A549 (cell line): ENCODE data around the gene AGAP3. TPM values are rescaled to one million over a fixed set of nuclear protein-coding genes. Genes with fewer than 3 reads are reported as not detected.

Experiments
- ATAC-seq, 2 experiments: fragments of 200-7000 bp in 1 of 2; fragments of >200 bp in 1 of 2; cut with Nextera tagmentation in 1 of 2; cut with Tn5 transposase in 1 of 2; 3 replicates each; pipeline versions ENCODE4 v1.8.0 to v1.9.1; 2018 to 2020; ENCODE audit warnings: mild to moderate bottlenecking in 1 of 2, moderate library complexity in 1 of 2
- CTCF ChIA-PET: fragments of 300-600 bp; sonication (Branson Sonifier 250); formaldehyde crosslinking; extraction: SDS; loops from one replicate; lab custom pipeline; 2021; ENCODE audit warnings: antibody characterized with exemption, inconsistent platforms; lab: Yijun Ruan, JAX
- POLR2A ChIA-PET: fragments of 350-600 bp; formaldehyde crosslinking; extraction: SDS; loops from one replicate; lab custom pipeline; 2021; ENCODE audit warnings: antibody characterized with exemption, inconsistent platforms; lab: Yijun Ruan, JAX
- DNase-seq, 2 experiments: peaks; one replicate each; pipeline versions ENCODE4 v3.0.0 to v3.0.0-alpha.2; 2011 to 2016; ENCODE audit warnings: low read depth in 1 of 2, low spot score in 1 of 2
- FAIRE-seq: peaks from 2 replicates; lab custom pipeline; 2011; peaks lifted over from hg19 to GRCh38; lab: Jason Lieb, UNC
- H3K27ac ChIP-seq, 2 experiments: fragments of >200 bp; sonication (Bioruptor Twin); formaldehyde crosslinking; 3 replicates each; pipeline ENCODE4 v1.5.1; 2016 to 2017
- H3K4me1 ChIP-seq: fragments of >200 bp; sonication (Bioruptor Twin); formaldehyde crosslinking; 3 replicates; pipeline ENCODE4 v1.6.1; 2016
- H3K4me2 ChIP-seq: fragments of >200 bp; sonication (Bioruptor Twin); formaldehyde crosslinking; 3 replicates; pipeline ENCODE4 v1.6.1; 2016
- H3K4me3 ChIP-seq: fragments of >200 bp; sonication (Bioruptor Twin); formaldehyde crosslinking; 3 replicates; pipeline ENCODE4 v1.5.1; 2016
- H3K9me3 ChIP-seq: fragments of >200 bp; sonication (Bioruptor Twin); formaldehyde crosslinking; 3 replicates; pipeline ENCODE4 v1.6.1; 2016
- ATOH8 ChIP-seq: fragments of 250-450 bp; sonication (Bioruptor Pico); IDR thresholded peaks from 2 replicates; pipeline ENCODE4 v1.5.0; 2020; ENCODE audit warnings: low read depth, mild to moderate bottlenecking, moderate library complexity
- CBX2 ChIP-seq: fragments of 200-600 bp; sonication (generic); IDR thresholded peaks from 2 replicates; pipeline ENCODE4 v1.6.1; 2016; ENCODE audit warnings: low read depth, mild to moderate bottlenecking, borderline replicate concordance
- CTCF ChIP-seq: fragments of >200 bp; sonication (Bioruptor Twin); formaldehyde crosslinking; IDR thresholded peaks from 3 replicates; pipeline ENCODE4 v1.5.1; 2016
- EHMT2 ChIP-seq: fragments of 200-600 bp; sonication (generic); IDR thresholded peaks from 2 replicates; pipeline ENCODE4 v1.6.1; 2016; ENCODE audit warnings: antibody characterized with exemption, low read depth, mild to moderate bottlenecking, moderate library complexity
- EP300 ChIP-seq, 2 experiments: fragments of >200 bp; sonication (Bioruptor Twin); formaldehyde crosslinking; IDR thresholded peaks; 2 replicates in 1 of 2; 3 replicates in 1 of 2; pipeline ENCODE4 v1.6.1; 2016 to 2017
- FOSB ChIP-seq: fragments of 250-450 bp; sonication (Bioruptor Pico); IDR thresholded peaks from 2 replicates; pipeline ENCODE4 v1.5.0; 2020; ENCODE audit warnings: mild to moderate bottlenecking, moderate library complexity
- FOXS1 ChIP-seq: fragments of 250-450 bp; sonication (Bioruptor Pico); IDR thresholded peaks from 2 replicates; pipeline ENCODE4 v1.5.0; 2020; ENCODE audit warnings: mild to moderate bottlenecking, moderate library complexity
- HES2 ChIP-seq: fragments of >200 bp; sonication (Bioruptor Twin); formaldehyde crosslinking; IDR thresholded peaks from 2 replicates; pipeline ENCODE4 v1.6.1; 2016
- HOXB5 ChIP-seq: fragments of 250-450 bp; sonication (Bioruptor Pico); IDR thresholded peaks from 2 replicates; pipeline ENCODE4 v1.5.0; 2020; ENCODE audit warnings: mild to moderate bottlenecking, moderate library complexity
- JUN ChIP-seq, 2 experiments: fragments of >200 bp; sonication (Bioruptor Twin); formaldehyde crosslinking; IDR thresholded peaks; 2 replicates in 1 of 2; 3 replicates in 1 of 2; pipeline ENCODE4 v1.6.1; 2016 to 2017
- KDM1A ChIP-seq: fragments of 200-600 bp; sonication (generic); IDR thresholded peaks from 2 replicates; pipeline ENCODE4 v1.6.1; 2016; ENCODE audit warnings: low read depth, mild to moderate bottlenecking
- MAFK ChIP-seq: fragments of 450-650 bp; IDR thresholded peaks from 2 replicates; pipeline ENCODE4 v1.6.1; 2014; ENCODE audit not compliant: partially characterized antibody
- MAZ ChIP-seq: fragments of 150-350 bp; IDR thresholded peaks from 2 replicates; pipeline ENCODE4 v1.6.1; 2014; ENCODE audit warnings: antibody characterized with exemption, low read depth, low read length, borderline replicate concordance
- MYC ChIP-seq: IDR thresholded peaks from 2 replicates; pipeline ENCODE4 v1.6.1; 2012; ENCODE audit warnings: mild to moderate bottlenecking, inconsistent platforms, low read length, improper control_type of control experiment, borderline replicate concordance
- PHF8 ChIP-seq: fragments of 200-600 bp; sonication (generic); IDR thresholded peaks from 2 replicates; pipeline ENCODE4 v1.6.1; 2016; ENCODE audit warnings: low read depth, mild to moderate bottlenecking, antibody characterized with exemption, moderate library complexity, borderline replicate concordance
- POLR2AphosphoS2 ChIP-seq: conservative IDR thresholded peaks from 2 replicates; pipeline ENCODE4 v1.6.1; 2012; ENCODE audit warnings: low read length, improper control_type of control experiment, inconsistent platforms
- RFX5 ChIP-seq: fragments of 450-650 bp; IDR thresholded peaks from 2 replicates; pipeline ENCODE4 v1.7.1; 2014; ENCODE audit warnings: antibody characterized with exemption, mild to moderate bottlenecking, moderate library complexity
- SMC3 ChIP-seq: fragments of >200 bp; sonication (Bioruptor Twin); formaldehyde crosslinking; IDR thresholded peaks from 3 replicates; pipeline ENCODE4 v1.6.1; 2018; ENCODE audit warnings: inconsistent platforms
- ZNF302 ChIP-seq: fragments of 250-450 bp; sonication (Bioruptor Pico); IDR thresholded peaks from 2 replicates; pipeline ENCODE4 v1.9.0; 2021; ENCODE audit warnings: inconsistent platforms, mild to moderate bottlenecking, moderate library complexity
- WGBS: methylation state at CpG from one replicate; pipeline ENCODE4 v1.1.6; 2017; ENCODE audit errors: missing lambda C conversion rate; 5-methylcytosine and 5-hydroxymethylcytosine counted together
- polyA plus RNA-seq, 4 experiments: library from polyadenylated mRNA; depleted of rRNA in 3 of 4; stranded (reverse); fragments of >200 nt; fragmentation: RNase III in 1 of 4; extraction: RNeasy Plus Mini Kit Qiagen cat#74134 plus additional on column Dnase treatment in 1 of 4; gene quantifications; 2 replicates in 3 of 4; 3 replicates in 1 of 4; pipeline ENCODE4 v1.2.3, GENCODE V29; 2011 to 2017
- TF ChIP-seq, protein P1 (sequence below): IDR thresholded peaks from 2 replicates; pipeline ENCODE4 v1.6.1; 2012; ENCODE audit warnings: low read depth, borderline replicate concordance

The AGAP3 gene
- polyA plus RNA-seq, 2 of the 4 experiments (the other 2 are of a cell fraction): 33.8 to 45.9 TPM

DNA sequence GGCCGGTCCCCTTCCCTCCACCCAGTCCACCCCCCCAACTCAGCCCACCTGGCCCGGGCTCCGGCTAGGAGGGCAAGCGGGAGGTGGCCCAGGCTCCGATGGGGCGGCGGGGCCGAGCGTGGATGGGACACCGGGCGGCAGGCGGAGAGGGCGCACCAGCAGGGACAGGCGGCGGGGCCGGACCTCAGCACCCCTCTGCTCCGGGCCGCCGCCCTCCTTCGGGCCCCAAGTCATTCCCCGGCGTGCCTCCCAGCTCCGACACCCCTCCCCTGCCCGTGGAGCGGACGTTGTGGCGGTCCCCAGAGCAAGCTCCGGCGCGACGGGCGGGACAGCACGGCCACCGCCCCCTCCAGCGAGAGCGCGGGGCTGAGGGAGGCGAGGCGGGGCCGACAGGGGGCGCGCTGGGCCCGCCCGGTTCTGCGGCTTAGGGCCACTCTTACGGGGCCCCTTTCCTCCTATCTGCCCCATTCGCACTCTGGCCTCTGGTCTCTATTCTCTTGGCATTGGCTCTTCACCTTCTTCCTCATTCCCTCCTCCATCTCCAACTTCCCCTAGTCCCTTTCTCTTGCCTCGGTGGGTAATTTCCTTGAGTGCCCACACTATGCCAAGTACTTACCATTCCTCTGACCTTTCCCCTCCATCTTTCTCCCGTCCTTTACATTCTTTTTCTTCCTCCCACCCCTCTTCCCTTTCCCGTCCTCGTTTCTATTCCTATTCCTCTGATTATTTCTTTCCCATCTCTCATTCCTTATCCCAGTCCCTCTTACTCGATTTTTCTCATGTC lies 81.9 kb downstream of the AGAP3 start:
- no peak for FAIRE-seq
- ChIA-PET CTCF (interaction anchor here (0.6 to 7.3 kb wide), 35 partner anchors 9 to 150 kb away, joined by 3 to 63 read pairs (median 4); partner anchors contain the start of gene ABCF2), POLR2A (no interaction called here)
- H3K4me2 ChIP-seq: peak overlapping the region; percentile 96
- peak; percentile 47 to 74 for DNase-seq
- H3K27ac ChIP-seq: peak overlapping the region; percentile 33 to 68; a peak in 5 of 6 replicates
- no peaks in the 10 kb centered on the region for H3K4me1 ChIP-seq
- 2% methylated on average over 41 of the region's 52 CpGs for WGBS
- H3K4me3 ChIP-seq: peak overlapping the region; percentile 59
- TF ChIP-seq SMC3 (peak; percentile 26; the same call in 1 of the 3 replicates), MAZ (no peak), CTCF (peak; percentile 86)
- H3K9me3 ChIP-seq: no peaks in the 10 kb centered on the region
- ATAC-seq: peak; percentile 76 to 88

- FAIRE-seq: no peak
- Histone ChIP-seq H3K4me1 (no peaks in the 10 kb centered on the region), H3K4me3 (no peak overlapping the region), H3K27ac (no peak overlapping the region), H3K4me2 (peak overlapping the region; percentile 96; the same call in 1 of the 3 replicates), H3K9me3 (no peaks in the 10 kb centered on the region)
- no peak for ATAC-seq
- 54% methylated on average over 10 of the region's 10 CpGs for WGBS
- ChIA-PET POLR2A (no interaction called here), CTCF (interaction anchor here (0.6 to 7.3 kb wide), 19 partner anchors 10 to 151 kb away, joined by 3 to 63 read pairs (median 4); no protein-coding TSS in a partner anchor)
- TF ChIP-seq HOXB5 (CRISPR knock-in tag): no peak
- TF ChIP-seq KDM1A: no peak
- no peak for TF ChIP-seq EHMT2
- TF ChIP-seq FOSB (CRISPR knock-in tag): no peak
- TF ChIP-seq, protein P1, sequence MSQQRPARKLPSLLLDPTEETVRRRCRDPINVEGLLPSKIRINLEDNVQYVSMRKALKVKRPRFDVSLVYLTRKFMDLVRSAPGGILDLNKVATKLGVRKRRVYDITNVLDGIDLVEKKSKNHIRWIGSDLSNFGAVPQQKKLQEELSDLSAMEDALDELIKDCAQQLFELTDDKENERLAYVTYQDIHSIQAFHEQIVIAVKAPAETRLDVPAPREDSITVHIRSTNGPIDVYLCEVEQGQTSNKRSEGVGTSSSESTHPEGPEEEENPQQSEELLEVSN: no peak
- no peak for TF ChIP-seq RFX5
- TF ChIP-seq FOXS1 (CRISPR knock-in tag): no peak
- TF ChIP-seq ATOH8: no peak
- no peak for TF ChIP-seq JUN (IDR thresholded peaks at IDR 0.05)
- TF ChIP-seq ZNF302: no peak
- no peak for TF ChIP-seq POLR2AphosphoS2
- no peak for TF ChIP-seq CBX2
- no peak for TF ChIP-seq PHF8
- no peak for TF ChIP-seq HES2
- TF ChIP-seq MAFK: no peak
- no peak for TF ChIP-seq MYC
- no peak for TF ChIP-seq EP300 (IDR thresholded peaks at IDR 0.05)
- no peak for DNase-seq
Measured at GRCh38 chr7:151168787-151169162, 82.5 kb downstream of the AGAP3 start.
